H1 (cell line): ENCODE data around the gene UGT1A6. TPM values are rescaled to one million over a fixed set of nuclear protein-coding genes. Genes with fewer than 3 reads are reported as not detected.

Source experiments
- CHD7 ChIP-seq: fragments of 300-600 bp; sonication (generic); IDR thresholded peaks from 2 replicates; pipeline ENCODE4 v1.7.1; 2012; ENCODE audit warnings: low read length, moderate library complexity, mild to moderate bottlenecking, inconsistent platforms; ENCODE audit not compliant: insufficient replicate concordance
- RAD21 ChIP-seq, 2 experiments: IDR thresholded peaks in 1 of 2; conservative IDR thresholded peaks in 1 of 2; 2 replicates each; pipeline ENCODE4 v1.6.1; 2011; ENCODE audit warnings: low read depth in 2 of 2, low read length in 2 of 2, improper control_type of control experiment in 1 of 2, inconsistent platforms in 1 of 2, mild to moderate bottlenecking in 1 of 2, moderate library complexity in 1 of 2
- polyA plus RNA-seq, 7 experiments: library from polyadenylated mRNA; depleted of rRNA in 3 of 7; stranded (reverse) in 5 of 7; unstranded in 2 of 7; fragments of >200 nt in 5 of 7; fragments of 200-250 nt in 2 of 7; gene quantifications; 1 replicate in 5 of 7; 2 replicates in 1 of 7; 4 replicates in 1 of 7; pipeline versions ENCODE4 v1.2.1 to v1.2.3, GENCODE V29; 2011 to 2013; ENCODE audit warnings: missing spikeins in 2 of 7, mixed read lengths in 2 of 7
- total RNA-seq: library from RNA; stranded (reverse); fragmentation: NEBNext Ultra II Directional; extraction: Animal tissue kit (Norgen Biotek cat#: 25700); gene quantifications from 2 replicates; pipeline ENCODE4 v1.2.1, GENCODE V29; 2021

The UGT1A6 gene
- total and polyA plus RNA-seq, 2 of the 8 experiments (the other 6 are each of a cell fraction or from before 2014, with no cell fraction given) = not detected

GRCh38 chr2:233798335-233799086, 105.8 kb downstream of the UGT1A6 start (continued):
- TF ChIP-seq CHD7 = no peak
- no peak for TF ChIP-seq RAD21 (IDR thresholded peaks at IDR 0.05 in 1 of 2, conservative IDR thresholded peaks at IDR 0.05 in 1 of 2; ENCODE audit: low read depth in 2 of 2, low read length in 2 of 2)
